MV-4-11 (cell line): ENCODE measurements around the gene APOO.
"Not testable (repeated sequence)": the region's sequence is repeated elsewhere in the genome, so short reads cannot be mapped to it uniquely, and the experiment has no call there.

Experiments
- DNase-seq: peaks from one replicate; lab custom pipeline; 2025; lab: John Stamatoyannopoulos, UW

The APOO gene

DNA sequence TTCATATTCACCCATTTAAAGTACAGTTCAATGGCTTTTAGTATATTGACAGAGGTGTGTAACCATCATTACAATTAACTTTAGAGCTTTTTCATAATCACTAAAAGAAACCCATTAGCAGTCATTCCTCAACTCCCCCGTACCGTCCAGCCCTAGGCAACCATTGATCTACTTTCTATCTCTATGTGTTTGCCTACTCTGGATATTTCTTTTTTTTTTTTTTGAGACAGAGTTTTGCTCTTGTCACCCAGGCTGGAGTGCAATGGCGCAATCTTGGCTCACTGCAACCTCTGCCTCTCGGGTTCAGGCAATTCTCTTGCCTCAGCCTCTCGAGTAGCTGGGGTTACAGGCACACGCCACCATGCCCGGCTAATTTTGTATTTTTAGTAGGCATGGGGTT is 48.5 kb downstream of the APOO start:
- DNase-seq, result not testable (repeated sequence)

- DNase-seq, result no peak
Measured at GRCh38 chrX:23857935-23858334, 49.8 kb downstream of the APOO start.

DNA sequence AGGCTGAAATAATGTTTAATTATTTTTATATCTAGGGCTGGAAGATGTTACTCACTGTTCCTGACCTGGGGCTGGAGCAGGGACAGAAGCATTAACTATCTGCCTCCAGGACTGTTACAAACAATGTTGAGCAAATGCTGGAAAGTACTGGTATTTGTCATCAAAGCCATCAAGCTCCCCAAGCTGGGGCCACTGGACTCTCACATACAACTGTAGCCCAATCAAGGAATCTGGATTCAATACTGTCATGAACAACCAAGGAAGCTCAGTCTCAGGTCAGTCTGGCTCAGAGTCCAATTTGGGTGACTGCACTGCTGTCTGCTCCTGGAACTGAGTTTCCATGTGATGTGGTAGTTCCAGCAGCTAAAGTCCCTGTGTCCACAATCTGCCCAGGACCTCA is 50.4 kb downstream of the APOO start:
- no peak for DNase-seq

GRCh38 chrX:23855569-23855968 is 52.2 kb downstream of the APOO start:
- DNase-seq, result no peak

DNA sequence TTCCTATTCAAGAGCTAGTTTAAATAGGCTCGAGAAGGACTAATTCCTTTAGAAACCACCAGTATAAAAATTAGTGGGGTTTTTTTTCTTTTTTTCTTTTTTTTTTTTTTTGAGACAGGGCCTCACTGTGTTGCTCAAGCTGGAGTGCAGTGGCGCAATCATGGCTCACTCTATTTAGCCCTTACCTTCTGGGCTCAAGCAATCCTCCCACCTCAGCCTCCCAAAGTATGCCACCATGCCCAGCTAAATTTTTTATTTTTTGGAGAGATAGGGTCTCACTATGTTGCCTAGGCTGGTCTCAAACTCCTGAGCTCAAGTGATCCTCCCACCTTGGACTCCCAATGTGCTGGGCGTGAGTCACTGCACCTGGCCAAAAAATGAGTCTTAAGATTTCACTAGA is 52.8 kb downstream of the APOO start:
- DNase-seq, result peak; percentile 27

DNA sequence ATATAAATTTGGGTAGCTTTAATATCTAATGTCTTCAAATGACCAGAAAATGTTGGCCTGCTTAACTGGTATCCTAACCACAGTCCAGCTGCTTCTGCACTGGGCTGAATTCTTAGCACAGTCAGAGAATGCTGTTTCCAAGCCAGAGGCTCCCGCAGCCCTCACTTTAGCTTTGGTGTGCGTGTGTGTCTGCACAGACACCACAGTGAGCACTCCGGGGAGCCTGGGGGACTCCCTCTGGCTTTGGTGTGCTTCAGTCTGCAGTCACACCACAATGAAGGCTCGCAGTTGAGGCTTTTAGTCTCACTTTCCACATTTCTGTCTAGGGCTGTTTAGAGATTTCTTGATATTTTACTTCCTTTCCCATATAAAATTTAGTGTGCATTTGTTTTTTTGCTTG is 53.6 kb downstream of the APOO start:
- peak; percentile 33 for DNase-seq

DNA sequence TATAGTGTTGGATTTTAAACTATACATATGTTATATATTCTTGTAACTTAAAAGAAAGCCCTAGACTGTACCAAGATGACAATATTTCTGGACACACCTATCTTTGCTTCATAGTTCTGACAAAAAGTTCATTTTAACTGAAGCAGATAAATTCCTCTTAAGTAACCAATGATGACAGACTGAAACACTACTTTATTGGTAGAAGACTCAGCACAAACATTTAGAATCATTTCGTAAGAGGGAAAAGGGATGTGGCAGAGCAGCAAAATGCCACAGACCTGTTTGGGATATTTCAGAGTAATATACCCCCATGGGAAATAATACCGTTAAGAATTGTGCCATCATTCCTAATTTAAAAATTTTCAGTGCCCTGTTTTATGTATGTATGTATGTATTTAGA is 56.2 kb downstream of the APOO start:
- DNase-seq, result peak; percentile 65

DNA sequence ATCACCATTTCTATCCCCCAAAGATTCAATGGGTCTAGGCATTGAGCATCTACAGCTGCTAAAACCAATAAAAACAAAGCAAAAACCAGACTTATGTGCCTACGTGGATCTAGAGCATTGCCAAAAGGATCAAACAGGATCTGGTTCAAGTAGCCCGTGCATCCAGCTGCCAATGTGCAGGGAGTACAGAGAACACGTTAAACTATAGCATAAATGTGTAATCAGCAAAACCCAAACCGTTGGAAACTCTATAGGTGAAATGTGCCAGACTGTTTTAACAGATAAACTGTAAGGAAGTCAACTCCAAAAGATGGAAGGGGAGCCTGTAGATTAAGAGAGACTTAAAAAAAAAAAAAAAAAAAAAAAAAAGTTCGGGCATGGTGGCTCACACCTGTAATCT is 58.5 kb downstream of the APOO start:
- DNase-seq, result no peak

GRCh38 chrX:23845351-23845817 is 62.4 kb downstream of the APOO start:
- no peak for DNase-seq

- DNase-seq, result peak; percentile 42
Measured at GRCh38 chrX:23844502-23845138, 63.1 kb downstream of the APOO start.

GRCh38 chrX:23841847-23842522 is 65.8 kb downstream of the APOO start:
- peak; percentile 0 for DNase-seq

DNA sequence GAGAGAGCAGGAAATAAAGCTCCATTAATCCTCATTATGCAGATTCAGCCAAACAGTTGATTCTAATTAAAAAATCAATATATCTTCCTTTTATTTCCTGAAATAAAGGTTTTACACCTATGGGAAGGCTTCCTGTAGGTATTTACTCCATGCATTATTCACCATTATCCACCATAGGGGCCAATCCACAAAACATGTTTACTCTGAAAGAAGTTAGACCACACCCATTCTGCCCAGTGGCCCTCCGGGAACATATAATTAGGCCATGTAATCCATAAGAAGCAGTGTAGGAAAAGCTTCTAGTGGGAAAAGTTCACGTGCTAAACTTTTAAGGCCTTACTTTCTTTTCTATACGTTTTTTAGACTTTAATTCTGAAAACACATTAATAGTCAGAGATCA is 67.1 kb downstream of the APOO start:
- no peak for DNase-seq

GRCh38 chrX:23838953-23839352 is 68.8 kb downstream of the APOO start:
- DNase-seq, result peak; percentile 74

- no peak for DNase-seq
Measured at GRCh38 chrX:23832721-23833120, 75.0 kb downstream of the APOO start.

DNA sequence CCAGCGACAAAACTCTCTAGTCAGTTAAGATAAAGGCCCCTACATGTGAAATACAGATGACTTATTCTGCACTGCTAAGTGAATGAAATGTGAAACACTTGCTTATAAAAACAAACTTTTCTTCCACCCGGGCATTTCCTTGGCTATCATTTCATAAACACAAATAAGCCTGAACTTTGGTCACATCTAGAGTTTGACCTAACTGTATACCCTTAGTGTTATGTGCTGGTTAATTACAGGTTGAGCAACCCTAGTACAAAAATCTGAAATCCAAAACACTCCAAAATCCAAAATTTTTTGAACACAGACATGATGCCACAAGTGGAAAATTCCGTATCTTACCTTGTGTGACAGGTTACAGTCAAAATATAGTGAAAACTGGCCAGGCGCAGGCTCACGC is 78.9 kb downstream of the APOO start:
- no peak for DNase-seq

DNA sequence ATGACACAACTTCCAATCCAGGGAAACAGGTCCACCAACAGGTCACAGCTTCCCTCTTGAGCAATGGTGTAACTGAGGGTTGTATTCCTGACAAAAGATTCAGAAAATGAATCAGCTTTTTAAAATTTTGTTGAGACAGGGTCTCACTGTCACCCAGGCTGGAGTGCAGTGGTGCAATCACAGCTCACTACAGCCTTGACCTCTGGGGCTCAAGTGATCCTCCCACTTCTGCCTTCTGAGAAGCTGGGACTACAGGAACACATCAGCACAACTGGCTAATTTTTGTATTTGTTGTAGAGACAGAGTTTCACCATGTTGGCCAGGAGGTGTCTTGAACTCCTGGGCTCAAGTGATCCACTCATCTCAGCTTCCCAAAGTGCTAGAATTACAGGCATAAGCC is 81.1 kb downstream of the APOO start:
- peak; percentile 0 for DNase-seq

DNA sequence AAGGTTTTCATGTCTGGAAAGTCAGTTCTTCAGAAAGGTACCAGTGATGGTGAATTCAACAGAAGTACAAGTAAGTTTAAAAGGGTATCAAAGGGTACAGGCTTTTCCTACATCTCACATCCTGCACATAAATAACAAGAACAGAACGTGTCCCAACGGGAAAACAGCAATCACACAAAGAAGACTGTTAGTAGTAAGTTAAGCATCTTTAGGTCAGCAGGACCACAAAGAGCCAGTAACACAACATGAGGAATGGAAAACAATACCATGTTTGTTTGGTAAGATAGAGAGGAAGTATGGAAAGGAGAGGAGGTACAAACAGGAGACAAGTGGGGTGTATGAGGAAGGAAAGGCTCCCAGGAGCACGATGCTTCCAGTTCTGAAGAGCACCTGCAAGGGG is 81.5 kb downstream of the APOO start:
- DNase-seq, result no peak

GRCh38 chrX:23825675-23826074 is 82.1 kb downstream of the APOO start:
- peak; percentile 4 for DNase-seq

DNA sequence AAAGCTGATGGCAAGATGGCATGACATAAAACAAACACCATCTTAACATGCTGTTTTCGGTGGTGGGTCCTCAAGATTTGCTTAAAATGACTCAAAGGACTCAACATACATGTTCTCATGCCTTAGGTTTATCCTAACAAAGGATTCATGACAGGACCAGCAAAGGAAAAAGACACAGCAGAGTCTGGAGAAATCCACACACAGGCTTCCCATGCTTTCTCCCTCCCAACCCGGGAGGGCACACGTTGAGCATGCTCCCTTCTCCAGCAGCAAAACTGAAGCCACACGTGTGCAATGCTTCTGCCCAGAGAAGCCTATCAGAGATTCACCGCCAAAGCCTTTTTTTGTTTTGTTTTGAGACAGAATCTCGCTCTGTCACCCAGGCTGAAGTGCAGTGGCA is 84.9 kb downstream of the APOO start:
- no peak for DNase-seq

- DNase-seq, result no peak
Measured at GRCh38 chrX:23822397-23822796, 85.3 kb downstream of the APOO start.

DNA sequence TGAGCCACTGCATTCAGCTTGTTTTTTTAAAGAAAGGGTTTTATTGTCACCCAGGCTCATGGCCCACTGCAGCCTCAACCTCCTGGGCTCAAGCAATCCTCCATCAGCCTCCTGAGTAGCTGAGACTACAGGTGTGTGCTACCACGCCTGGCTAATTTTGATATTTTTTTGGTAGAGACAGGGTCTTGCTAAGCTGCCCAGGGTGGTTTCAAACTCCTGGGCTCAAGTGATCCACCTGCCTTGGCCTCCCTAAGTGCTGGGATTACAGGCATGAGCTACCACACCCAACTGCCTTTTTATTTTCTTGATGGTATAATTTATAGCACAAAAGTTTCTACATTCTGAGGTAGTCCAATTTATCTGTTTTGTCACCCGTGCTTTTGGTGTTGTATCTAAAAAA is 85.9 kb downstream of the APOO start:
- DNase-seq, result no peak

DNA sequence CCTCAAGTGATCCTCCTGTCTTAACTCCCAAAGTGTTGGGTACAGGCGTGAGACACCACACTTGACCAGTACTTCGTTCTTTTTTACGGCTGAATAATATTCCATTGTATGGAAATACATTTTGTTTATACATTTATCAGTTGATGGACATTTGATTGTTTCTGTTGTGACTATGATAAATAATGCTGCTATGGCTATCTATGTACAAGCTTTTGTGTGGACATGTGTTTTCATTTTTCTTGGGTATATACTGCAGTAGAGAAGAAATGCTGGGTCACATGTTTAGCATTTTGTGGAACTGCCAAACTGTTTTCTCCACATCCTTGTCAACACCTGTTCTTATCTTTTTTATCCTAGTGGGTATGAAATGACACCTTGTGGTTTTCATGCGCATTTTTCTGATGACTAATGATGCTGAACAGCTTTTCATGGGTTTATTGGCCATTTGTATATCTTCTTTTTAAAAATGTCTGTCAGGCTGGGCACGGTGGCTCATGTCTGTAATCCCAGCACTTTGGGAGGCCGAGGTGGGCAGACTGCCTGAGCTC is 87.4 kb downstream of the APOO start:
- no peak for DNase-seq

- DNase-seq, result no peak
Measured at GRCh38 chrX:23819385-23820234, 88.1 kb downstream of the APOO start.
